GM12875 (cell line): ENCODE measurements around the gene SAMD8.

Experiments
- H3K4me3 ChIP-seq: one replicate; pipeline ENCODE4 v1.5.1; 2011; ENCODE audit warnings: low read depth, low read length, control low read depth
- CTCF ChIP-seq: IDR thresholded peaks from 2 replicates; pipeline ENCODE4 v1.5.1; 2011; ENCODE audit warnings: low read depth, mild to moderate bottlenecking, control low read depth, inconsistent platforms, low read length, moderate library complexity, borderline replicate concordance; ENCODE audit not compliant: insufficient read depth

The SAMD8 gene

GRCh38 chr10:75074711-75075445 is 36.6 kb upstream of the SAMD8 start:
- H3K4me3 ChIP-seq, result no peak overlapping the region
- no peak for TF ChIP-seq CTCF

GRCh38 chr10:75076348-75076747 is 35.1 kb upstream of the SAMD8 start:
- TF ChIP-seq CTCF, result no peak
- no peak overlapping the region for H3K4me3 ChIP-seq

- H3K4me3 ChIP-seq, result no peak overlapping the region
- no peak for TF ChIP-seq CTCF
Observed at GRCh38 chr10:75079436-75080083, 31.9 kb upstream of the SAMD8 start.

DNA sequence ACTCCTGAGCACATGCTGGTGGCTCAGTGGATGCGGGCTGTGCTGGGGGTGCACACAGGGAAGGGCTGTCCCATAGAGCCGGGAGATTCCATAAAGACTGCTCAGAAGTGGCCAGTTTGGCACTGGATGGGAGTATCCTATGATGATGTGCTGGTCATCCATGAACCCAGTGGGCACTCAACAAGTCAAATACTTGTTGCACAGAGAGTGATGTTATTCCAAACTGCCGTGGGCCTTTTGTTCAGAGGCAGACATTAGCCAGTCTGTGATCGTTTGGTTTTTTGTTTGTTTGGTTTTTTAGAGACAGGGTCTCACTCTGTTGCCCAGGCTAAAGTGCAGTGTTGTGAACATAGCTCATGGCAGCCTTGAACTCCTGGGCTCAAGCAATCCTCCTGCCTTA is 30.9 kb upstream of the SAMD8 start:
- no peak for TF ChIP-seq CTCF
- no peak overlapping the region for H3K4me3 ChIP-seq

DNA sequence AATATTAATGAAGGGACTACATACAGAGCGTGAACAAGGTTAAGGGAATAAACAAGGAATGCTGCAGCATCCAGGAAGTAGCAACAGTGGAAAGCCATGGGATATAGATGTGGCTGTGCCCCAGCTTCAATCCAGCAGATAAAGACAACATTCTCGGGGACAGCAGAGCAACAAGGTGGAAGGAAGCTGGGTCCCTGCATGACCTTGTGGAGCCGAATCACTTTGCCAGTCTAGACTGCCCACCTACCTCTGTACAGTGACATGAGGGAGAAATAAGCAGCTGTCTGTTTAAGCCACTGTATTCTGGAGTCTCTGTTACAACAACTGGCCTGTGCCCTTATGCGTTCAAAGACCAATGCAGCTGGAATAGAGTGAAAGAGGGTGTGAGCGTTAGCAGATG is 30.1 kb upstream of the SAMD8 start:
- no peak overlapping the region for H3K4me3 ChIP-seq
- TF ChIP-seq CTCF, result no peak

DNA sequence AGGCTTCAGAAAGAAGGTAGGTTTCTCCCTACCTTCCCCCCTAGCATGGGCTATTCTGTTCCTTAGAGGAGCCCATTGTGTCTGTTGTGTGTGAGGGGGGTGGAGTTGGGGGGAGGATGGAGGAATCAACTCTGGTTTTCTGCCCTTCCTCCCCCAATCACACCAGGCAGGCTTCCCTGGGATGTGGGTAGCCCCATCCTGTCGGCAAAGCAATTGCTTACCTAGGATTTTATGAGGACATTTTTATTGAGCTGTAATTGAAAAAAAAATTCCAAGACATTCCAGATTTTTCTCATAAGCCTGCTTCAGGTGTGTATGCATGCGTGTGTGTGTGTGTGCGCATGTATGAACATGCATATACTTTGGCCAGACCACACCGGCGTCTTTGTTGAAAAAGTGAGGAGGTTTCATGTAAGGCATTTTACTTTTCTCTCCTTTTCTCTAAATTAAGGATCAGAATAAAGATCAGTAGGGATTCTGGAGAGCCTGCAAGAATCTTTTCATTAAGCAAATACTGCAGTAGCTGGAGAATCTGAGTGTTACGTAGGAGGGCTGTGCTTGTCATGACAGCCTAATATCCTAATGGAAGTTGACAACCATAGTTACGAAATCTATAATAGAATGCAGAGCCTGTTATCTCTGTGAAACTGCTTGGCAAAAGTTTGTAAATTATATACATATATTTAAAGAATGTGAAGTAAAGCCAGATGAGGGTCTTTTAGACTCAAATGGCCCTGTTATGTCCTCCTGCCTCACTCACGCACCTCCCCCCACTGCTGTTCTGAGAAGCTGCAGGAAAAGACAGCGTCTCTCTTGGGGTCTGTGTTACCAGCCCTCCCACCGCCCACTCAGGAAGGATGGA is 27.3 kb upstream of the SAMD8 start:
- H3K4me3 ChIP-seq, result no peak overlapping the region
- no peak for TF ChIP-seq CTCF

GRCh38 chr10:75084834-75085384 is 26.5 kb upstream of the SAMD8 start:
- no peak for TF ChIP-seq CTCF

More at GRCh38 chr10:75084834-75085384, 26.5 kb upstream of the SAMD8 start:
- no peak overlapping the region for H3K4me3 ChIP-seq
